Measurements from ENCODE around the gene REPIN1. TPM values are rescaled to one million over a fixed set of nuclear protein-coding genes. Genes with fewer than 3 reads are reported as not detected.
A peak's percentile ranks its signal among the peaks of the same experiment; 100 is the strongest.

REPIN1 gene
- total and polyA plus RNA-seq, 9 of the 15 experiments (the other 6 are each of a cell fraction or from before 2014, with no cell fraction given) = 8.1 to 283 (median 94.3) TPM

GRCh38 chr7:150409300-150410030 is 40.8 kb downstream of the REPIN1 start (continued):
- TF ChIP-seq KDM1A (IDR thresholded peaks at IDR 0.05) (no peak), BCL6 (CRISPR knock-in tag; IDR thresholded peaks at IDR 0.05) (no peak), CBX2 (IDR thresholded peaks at IDR 0.05; ENCODE audit: insufficient read depth, low read length, poor library complexity, severe bottlenecking) (no peak), CCNT2 (IDR thresholded peaks at IDR 0.05; ENCODE audit: borderline replicate concordance, extremely low read depth, insufficient read length, low read depth, low read length) (no peak), CBFA2T2 (conservative IDR thresholded peaks at IDR 0.05) (no peak), KAT7 (CRISPR knock-in tag; IDR thresholded peaks at IDR 0.05; ENCODE audit: borderline replicate concordance) (no peak), SAFB2 (IDR thresholded peaks at IDR 0.05; ENCODE audit: borderline replicate concordance, low read depth, low read length, severe bottlenecking) (no peak), ZNF324 (CRISPR knock-in tag; IDR thresholded peaks at IDR 0.05) (no peak)

- no peak overlapping the region for H3K4me3 ChIP-seq
- no peaks in the 10 kb centered on the region for H4K20me1 ChIP-seq (replicated peaks; ENCODE audit: control insufficient read depth, insufficient read depth, low read length)
- BruUV-seq (replicated peaks) = no TSS peak
- in situ Hi-C loops (cut with MboI) (no loop called here), intact Hi-C loops (cut with micrococcal nuclease) (no loop called here)
- no peaks in the 10 kb centered on the region for H3K9me1 ChIP-seq (ENCODE audit: control insufficient read depth, insufficient read depth, low read length)
- H3K36me3 ChIP-seq (ENCODE audit: control insufficient read depth, insufficient read depth, low read length) = peaks cover 13% of the 10 kb centered on the region; the same call in 1 of the 3 replicates
- 68% methylated on average over 7 of the region's 7 CpGs for WGBS (ENCODE audit: insufficient coverage, low coverage, missing lambda C conversion rate)
- ATAC-seq (no peak), DNase-seq (ENCODE audit: extremely low read depth in 1 of 4, low spot score in 3 of 4) (no peak), FAIRE-seq (no peak)
- peaks cover 11% of the 10 kb centered on the region; the same call in 2 of the 3 replicates for H3K79me2 ChIP-seq (ENCODE audit: control insufficient read depth, insufficient read depth, low read length)
- peak overlapping the region in 1 of 2 experiments; percentile 72; a peak in 2 of 4 replicates for H3K9ac ChIP-seq (ENCODE audit: insufficient read depth in 1 of 2, low read depth in 2 of 2, low read length in 2 of 2)
- POLR2A ChIA-PET = interaction anchor here (0.6 to 1.0 kb wide), 4 partner anchors 14 to 1109 kb away, joined by 3 to 4 read pairs (median 3); no protein-coding TSS in a partner anchor
- TF ChIP-seq ZNF347 (CRISPR knock-in tag; IDR thresholded peaks at IDR 0.05; ENCODE audit: low read depth) = no peak
- no peak for TF ChIP-seq DPF2 (IDR thresholded peaks at IDR 0.05)
- no peak for TF ChIP-seq NONO (IDR thresholded peaks at IDR 0.05; ENCODE audit: low read depth in 2 of 2, low read length in 1 of 2)
- peak; percentile 28; the same call in 1 of the 2 replicates for TF ChIP-seq MAX (CRISPR knock-in tag; IDR thresholded peaks at IDR 0.05)
- H3K4me1 ChIP-seq (replicated peaks in 1 of 2; ENCODE audit: control insufficient read depth in 2 of 2, insufficient read depth in 2 of 2, low read length in 2 of 2) = peaks cover 15 to 45% of the 10 kb centered on the region in 2 experiments
- CTCF ChIA-PET (ENCODE audit: low intra/inter-chr PET ratio) = no interaction called here
- no peak overlapping the region for H3K27ac ChIP-seq (ENCODE audit: extremely low read depth, low read depth, low read length)
- H3K9me3 ChIP-seq (replicated peaks; ENCODE audit: control insufficient read depth, insufficient read depth, low read depth, low read length) = no peaks in the 10 kb centered on the region
- no peak overlapping the region for H2AFZ ChIP-seq (ENCODE audit: low read depth, low read length)
- H3K4me2 ChIP-seq (ENCODE audit: insufficient read depth, low read length) = no peak overlapping the region
- H3K27me3 ChIP-seq (ENCODE audit: control insufficient read depth in 2 of 2, insufficient read depth in 2 of 2, low read length in 2 of 2) = no peaks in the 10 kb centered on the region
These were observed 41.5 kb downstream of the REPIN1 start for GRCh38 chr7:150410131-150410530.

Measured in K562 (cell line).